Smooth muscle cell (in vitro differentiated cells): ENCODE data around the gene PRKCSH. TPM values are rescaled to one million over a fixed set of nuclear protein-coding genes. Genes with fewer than 3 reads are reported as not detected.

ENCODE experiments used
- DNase-seq: peaks from one replicate; lab custom pipeline; 2025; ENCODE audit not compliant: unreplicated experiment; lab: John Stamatoyannopoulos, UW
- H2AFZ ChIP-seq: fragments of 200-600 bp; sonication (generic); 2 replicates; pipeline ENCODE4 v1.6.0; 2016; ENCODE audit warnings: antibody characterized with exemption, low read depth, mild to moderate bottlenecking
- H3F3A ChIP-seq: fragments of 200-600 bp; sonication (generic); 2 replicates; pipeline ENCODE4 v1.6.0; 2017; ENCODE audit warnings: antibody characterized with exemption, low read depth
- H3K27ac ChIP-seq: fragments of 200-600 bp; sonication (generic); 2 replicates; pipeline ENCODE4 v1.5.1; 2016; ENCODE audit warnings: low read depth, mild to moderate bottlenecking
- H3K27me3 ChIP-seq: fragments of 200-600 bp; sonication (generic); 2 replicates; pipeline ENCODE4 v1.6.1; 2016; ENCODE audit warnings: low read depth, mild to moderate bottlenecking
- H3K36me3 ChIP-seq: fragments of 200-600 bp; sonication (generic); 2 replicates; pipeline ENCODE4 v1.5.1; 2016; ENCODE audit warnings: low read depth
- H3K4me1 ChIP-seq: fragments of 200-600 bp; sonication (generic); 2 replicates; pipeline ENCODE4 v1.5.1; 2016; ENCODE audit warnings: low read depth
- H3K4me2 ChIP-seq: fragments of 200-600 bp; sonication (generic); 2 replicates; pipeline ENCODE4 v1.6.0; 2016; ENCODE audit warnings: mild to moderate bottlenecking
- H3K4me3 ChIP-seq: fragments of 200-600 bp; sonication (generic); 2 replicates; pipeline ENCODE4 v1.5.1; 2016; ENCODE audit warnings: mild to moderate bottlenecking
- H3K79me2 ChIP-seq: fragments of 200-600 bp; sonication (generic); 2 replicates; pipeline ENCODE4 v1.6.0; 2016; ENCODE audit warnings: low read depth, mild to moderate bottlenecking
- H3K9ac ChIP-seq: fragments of 200-600 bp; sonication (generic); 2 replicates; pipeline ENCODE4 v1.6.0; 2016; ENCODE audit warnings: low read depth
- H3K9me3 ChIP-seq: fragments of 200-600 bp; sonication (generic); replicated peaks from 2 replicates; pipeline ENCODE4 v1.5.1; 2016; ENCODE audit warnings: low read depth
- H4K20me1 ChIP-seq: fragments of 200-600 bp; sonication (generic); 2 replicates; pipeline ENCODE4 v1.6.0; 2016; ENCODE audit warnings: low read depth
- CTCF ChIP-seq: fragments of 200-600 bp; sonication (generic); IDR thresholded peaks from 2 replicates; pipeline ENCODE4 v1.5.1; 2017; ENCODE audit warnings: borderline replicate concordance, mild to moderate bottlenecking, antibody characterized with exemption; ENCODE audit not compliant: insufficient read depth, poor library complexity, severe bottlenecking
- WGBS: methylation state at CpG from one replicate; pipeline ENCODE4 v1.1.7; 2016; ENCODE audit warnings: low lambda C conversion rate; 5-methylcytosine and 5-hydroxymethylcytosine counted together
- polyA plus RNA-seq: library from polyadenylated mRNA; unstranded; fragments of >200 nt; fragmentation: Nextera tagmentation; extraction: Ambion mirVana; gene quantifications from 2 replicates; pipeline ENCODE4 v1.2.1, GENCODE V29; 2016
- total RNA-seq: library from RNA; depleted of rRNA; stranded (reverse); fragments of >200 nt; gene quantifications from 2 replicates; pipeline ENCODE4 v1.2.3, GENCODE V29; 2014

The PRKCSH gene
- total and polyA plus RNA-seq, 2 experiments from 2014 or later = 47.4 to 165 TPM

GRCh38 chr19:11451327-11451870 lies 16.0 kb downstream of the PRKCSH start:
- Histone ChIP-seq H3K27me3 (no peaks in the 10 kb centered on the region), H3K4me3 (no peak overlapping the region), H3K27ac (no peak overlapping the region), H3F3A (no peaks in the 10 kb centered on the region), H4K20me1 (no peaks in the 10 kb centered on the region), H2AFZ (no peak overlapping the region), H3K36me3 (no peaks in the 10 kb centered on the region), H3K4me1 (peaks cover 12% of the 10 kb centered on the region), H3K79me2 (no peaks in the 10 kb centered on the region), H3K9ac (no peak overlapping the region), H3K9me3 (no peaks in the 10 kb centered on the region), H3K4me2 (no peak overlapping the region)
- 70% methylated on average over 9 of the region's 13 CpGs for WGBS
- TF ChIP-seq CTCF = no peak
- DNase-seq = no peak

DNA sequence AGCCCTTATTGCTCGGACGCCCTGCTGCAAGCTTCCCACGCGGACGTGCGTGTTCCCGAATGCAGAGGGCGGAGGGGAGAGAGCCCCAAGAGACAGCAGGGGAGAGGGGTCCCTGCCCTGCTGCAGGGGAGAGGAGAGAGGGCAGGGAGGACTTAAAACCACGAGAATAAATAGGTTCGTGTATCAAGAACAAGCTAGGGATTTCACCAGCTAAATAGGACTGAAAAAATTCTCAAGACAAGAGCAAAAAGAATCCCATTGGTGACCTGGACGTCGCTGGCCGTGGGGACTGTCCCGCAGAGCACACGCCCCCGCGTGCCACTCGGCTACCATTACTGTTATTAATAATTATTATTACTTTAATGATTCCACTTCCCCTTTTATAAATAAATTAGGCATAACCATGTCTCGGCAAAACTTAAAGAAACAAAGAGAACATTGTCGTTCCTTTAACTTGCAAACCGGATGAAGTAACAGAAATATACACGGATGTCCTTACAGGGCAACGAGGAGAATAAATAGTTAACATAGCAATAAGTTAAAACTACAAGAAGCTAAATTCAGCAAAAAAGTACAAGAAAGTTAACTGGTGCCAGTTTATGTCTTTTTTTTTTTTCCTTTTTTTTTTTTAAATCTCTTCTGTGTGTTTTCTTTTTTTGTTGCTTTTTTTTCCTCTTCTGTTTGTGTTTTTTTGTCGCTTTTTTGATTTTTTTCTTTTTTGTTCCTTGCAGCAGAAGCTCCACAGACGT lies 16.6 kb downstream of the PRKCSH start:
- Histone ChIP-seq H3K27me3 (no peaks in the 10 kb centered on the region), H3K4me3 (no peak overlapping the region), H3K9ac (no peak overlapping the region), H3K79me2 (no peaks in the 10 kb centered on the region), H3K36me3 (no peaks in the 10 kb centered on the region), H3K4me2 (no peak overlapping the region), H3K4me1 (peaks cover 12% of the 10 kb centered on the region), H4K20me1 (no peaks in the 10 kb centered on the region), H2AFZ (no peak overlapping the region), H3K9me3 (no peaks in the 10 kb centered on the region), H3K27ac (no peak overlapping the region), H3F3A (no peaks in the 10 kb centered on the region)
- no peak for DNase-seq
- 68% methylated on average over 25 of the region's 25 CpGs for WGBS
- TF ChIP-seq CTCF = no peak

- H3K27ac ChIP-seq = no peak overlapping the region
- no peaks in the 10 kb centered on the region for H4K20me1 ChIP-seq
- TF ChIP-seq CTCF = no peak
- H3K36me3 ChIP-seq = no peaks in the 10 kb centered on the region
- H3K4me3 ChIP-seq = no peak overlapping the region
- H3K4me2 ChIP-seq = no peak overlapping the region
- no peaks in the 10 kb centered on the region for H3K27me3 ChIP-seq
- H3K4me1 ChIP-seq = peaks cover 12% of the 10 kb centered on the region
- no peak for DNase-seq
- H3K9ac ChIP-seq = no peak overlapping the region
- H3K79me2 ChIP-seq = no peaks in the 10 kb centered on the region
- no peaks in the 10 kb centered on the region for H3K9me3 ChIP-seq
- H3F3A ChIP-seq = no peaks in the 10 kb centered on the region
- H2AFZ ChIP-seq = no peak overlapping the region
- 88% methylated on average over 28 of the region's 33 CpGs for WGBS
These were observed 17.3 kb downstream of the PRKCSH start for GRCh38 chr19:11452620-11453310.
